Measurements from ENCODE around the gene ZFP36L1.

GRCh38 chr14:68820999-68821683 lies 28.3 kb upstream of the ZFP36L1 start:
- TF ChIP-seq CTCF (IDR thresholded peaks at IDR 0.05) = no peak
- no peak for TF ChIP-seq EP300 (IDR thresholded peaks at IDR 0.05)
